PC-3 (cell line): Measurements from ENCODE around the gene ARR3.

ENCODE experiments used
- CTCF ChIP-seq: fragments of 300-600 bp; sonication (generic); conservative IDR thresholded peaks from 2 replicates; pipeline ENCODE4 v1.5.1; 2017; ENCODE audit warnings: antibody characterized with exemption, low read depth, mild to moderate bottlenecking, low read length
- EZH2 ChIP-seq: fragments of 300-600 bp; sonication (generic); IDR thresholded peaks from one replicate; pipeline ENCODE4 v1.6.1; 2017; ENCODE audit warnings: antibody characterized with exemption, mild to moderate bottlenecking, low read length; ENCODE audit not compliant: unreplicated experiment

- TF ChIP-seq CTCF (no peak), EZH2 (no peak)
These were observed 12.4 kb downstream of the ARR3 start for GRCh38 chrX:70280573-70280972.
